GM19023 (cell line): ENCODE results near the gene UCN2.

Source experiments
- ATAC-seq: cut with Tn5 transposase; IDR thresholded peaks from one replicate; pipeline ENCODE4 v1.9.1; 2021; ENCODE audit warnings: mild to moderate bottlenecking, moderate library complexity; ENCODE audit not compliant: unreplicated experiment

Gene UCN2

DNA sequence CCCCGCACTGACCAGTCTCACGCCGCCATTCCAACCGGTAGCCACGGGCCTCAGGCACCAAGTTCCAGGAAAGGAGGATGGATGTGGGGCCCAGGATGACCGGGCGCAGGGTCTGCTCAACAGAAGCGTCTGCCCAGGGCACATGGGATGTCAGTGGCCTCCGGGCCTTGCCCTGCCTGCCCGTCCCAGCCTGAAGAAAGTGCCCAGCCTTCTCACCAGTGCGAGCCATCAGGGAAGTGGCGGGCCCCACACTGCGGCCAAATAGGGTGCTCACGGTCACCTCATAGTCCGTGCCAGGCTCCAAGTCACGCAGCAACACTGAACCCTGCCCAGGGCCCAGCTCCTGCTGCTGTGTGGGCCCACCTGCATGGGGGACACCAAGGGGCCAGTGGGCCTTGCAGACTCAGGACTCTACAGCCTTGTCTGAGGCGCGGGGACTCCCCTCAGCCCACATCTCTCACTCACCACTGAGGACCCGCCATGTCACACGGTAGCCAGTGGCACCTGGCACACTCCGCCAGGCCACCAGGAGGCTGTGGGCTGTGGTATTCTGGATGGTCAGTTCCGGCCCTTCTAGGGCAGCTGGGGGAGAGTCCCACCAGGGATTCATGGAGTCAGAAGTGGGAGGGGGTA is 28.4 kb upstream of the UCN2 start:
- no peak for ATAC-seq

DNA sequence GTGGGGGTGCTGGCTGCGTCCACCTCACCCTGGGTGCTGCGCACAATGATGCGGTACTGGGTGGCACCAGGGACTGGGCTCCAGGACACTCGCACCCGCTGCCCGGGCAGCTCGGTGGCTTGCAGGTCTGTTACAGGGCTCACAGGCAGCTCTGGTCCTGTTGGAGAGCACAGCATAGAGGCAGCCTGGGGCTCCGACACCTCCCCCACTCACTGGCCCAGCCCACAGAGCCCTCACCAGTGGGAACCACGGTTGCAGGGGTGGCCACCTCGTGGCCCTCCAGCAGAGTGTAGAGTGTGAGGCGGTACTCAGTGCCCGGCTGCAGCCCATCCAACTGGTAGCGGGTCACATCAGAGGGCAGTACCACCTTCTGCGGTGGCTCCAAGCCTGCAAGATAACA is 27.9 kb upstream of the UCN2 start:
- no peak for ATAC-seq

DNA sequence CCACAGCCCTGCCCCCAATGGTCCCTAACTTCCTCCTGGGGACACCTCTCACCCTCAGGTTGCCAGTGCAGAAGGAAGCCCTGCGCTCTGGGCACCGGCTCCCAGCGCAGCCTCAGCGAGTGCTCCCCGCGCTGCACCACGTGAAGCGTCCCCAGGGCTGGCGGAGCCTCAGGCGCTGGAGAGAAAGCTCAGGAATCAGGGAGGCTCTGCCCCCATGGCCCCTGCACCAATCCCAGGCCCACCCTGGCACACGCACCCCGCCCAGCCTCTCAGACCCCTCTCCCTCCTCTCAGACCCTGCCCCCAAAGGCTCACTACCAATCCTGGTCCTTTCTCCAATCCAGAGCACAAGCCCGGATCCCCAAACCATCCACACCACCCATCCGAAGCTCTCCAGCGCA is 24.6 kb upstream of the UCN2 start:
- ATAC-seq = no peak

DNA sequence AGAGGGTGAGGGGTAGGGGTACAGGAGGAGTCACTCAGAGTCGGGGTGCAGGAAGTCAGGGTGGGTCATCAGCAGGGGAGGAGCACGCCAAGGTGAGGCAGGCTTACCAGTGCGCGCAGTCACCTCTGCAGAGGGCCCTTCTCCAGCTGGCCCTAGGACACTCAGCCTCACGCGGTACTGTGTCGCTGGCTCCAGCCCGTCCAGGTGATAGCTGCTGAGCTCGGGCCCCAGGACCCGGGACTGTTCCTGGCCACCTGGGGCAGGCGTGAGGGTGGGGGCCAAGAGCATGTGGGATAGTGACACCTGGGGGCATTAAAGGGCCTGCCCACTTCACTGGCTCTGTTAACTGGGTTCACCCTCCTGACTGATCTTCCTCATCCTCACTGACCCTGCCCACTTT is 24.1 kb upstream of the UCN2 start:
- no peak for ATAC-seq

DNA sequence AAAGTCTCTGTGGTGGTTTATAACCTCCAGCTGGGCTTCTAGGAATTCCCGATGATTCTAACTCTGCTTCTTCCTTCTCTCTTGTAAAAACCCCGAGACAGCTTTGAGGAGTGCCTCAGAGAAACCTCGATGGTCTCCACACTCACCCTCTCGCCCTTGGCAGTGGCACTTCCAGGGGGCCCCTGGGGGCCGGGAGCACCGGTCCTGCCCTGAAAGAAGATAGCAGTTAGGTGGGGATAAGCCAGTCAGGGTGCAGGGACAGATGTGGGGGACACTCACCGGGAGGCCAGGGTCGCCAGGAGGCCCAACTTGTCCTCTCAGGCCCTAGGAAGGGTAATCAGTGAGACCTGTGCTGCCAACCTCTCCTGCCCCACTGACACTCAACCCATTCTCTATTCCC is 21.8 kb upstream of the UCN2 start:
- ATAC-seq = no peak

DNA sequence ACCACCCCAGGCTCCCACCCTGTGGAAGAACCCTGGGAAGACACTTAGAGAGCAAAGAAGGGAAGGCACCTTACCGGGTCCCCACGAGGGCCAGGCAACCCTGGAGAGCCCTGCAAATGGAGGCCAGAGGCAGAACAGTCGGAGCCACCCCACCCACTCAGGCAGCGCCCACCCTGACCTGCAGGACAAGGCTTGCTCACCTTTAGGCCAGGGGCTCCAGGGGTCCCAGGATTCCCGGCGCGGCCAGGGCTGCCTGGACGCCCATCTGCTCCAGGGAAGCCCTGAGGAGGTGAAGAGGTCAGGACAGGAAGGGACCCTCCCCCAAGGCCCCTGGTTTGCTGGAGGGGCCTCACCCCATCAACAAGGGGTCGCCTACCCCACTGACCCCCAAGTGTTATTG is 21.3 kb upstream of the UCN2 start:
- no peak for ATAC-seq

DNA sequence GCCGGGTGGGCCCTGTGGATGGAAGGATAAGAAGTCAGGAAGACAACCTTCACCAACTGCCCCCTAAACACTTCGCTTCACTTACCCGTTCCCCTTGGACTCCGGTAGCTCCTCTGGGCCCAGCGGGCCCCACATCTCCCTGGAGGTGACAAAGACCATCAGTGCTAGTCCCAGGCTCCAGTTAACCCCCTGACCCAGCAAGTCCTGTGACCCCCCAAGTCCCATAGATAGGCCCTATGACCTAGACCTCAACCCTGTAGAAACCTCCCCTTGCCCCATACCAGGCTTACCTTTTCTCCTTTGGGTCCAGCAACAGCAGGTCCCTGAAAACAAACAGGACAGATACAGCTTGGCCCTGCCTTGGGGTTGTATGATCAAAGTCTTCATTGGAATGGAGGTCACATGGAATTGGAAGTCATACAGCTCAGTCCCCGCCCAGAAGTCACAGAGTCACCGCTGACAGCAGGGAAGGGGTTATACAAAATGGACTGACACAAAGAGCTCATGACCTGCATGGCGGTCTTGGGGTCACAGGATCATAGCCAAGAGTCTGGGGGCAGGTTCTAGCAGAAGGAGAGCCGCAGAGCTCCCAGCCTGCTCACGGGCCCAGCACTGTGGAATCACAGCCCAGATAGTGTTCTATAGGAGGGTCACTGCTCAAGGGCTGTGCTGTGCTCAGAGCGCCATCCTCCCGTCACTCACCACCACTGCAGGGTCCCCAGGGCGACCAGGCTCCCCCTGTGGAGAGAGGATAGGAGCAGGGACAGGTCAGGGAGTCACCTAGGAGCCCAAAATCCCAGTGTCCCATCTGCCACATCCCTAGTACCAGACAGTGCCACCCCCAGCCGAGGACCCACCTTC is 18.3 kb upstream of the UCN2 start:
- no peak for ATAC-seq

DNA sequence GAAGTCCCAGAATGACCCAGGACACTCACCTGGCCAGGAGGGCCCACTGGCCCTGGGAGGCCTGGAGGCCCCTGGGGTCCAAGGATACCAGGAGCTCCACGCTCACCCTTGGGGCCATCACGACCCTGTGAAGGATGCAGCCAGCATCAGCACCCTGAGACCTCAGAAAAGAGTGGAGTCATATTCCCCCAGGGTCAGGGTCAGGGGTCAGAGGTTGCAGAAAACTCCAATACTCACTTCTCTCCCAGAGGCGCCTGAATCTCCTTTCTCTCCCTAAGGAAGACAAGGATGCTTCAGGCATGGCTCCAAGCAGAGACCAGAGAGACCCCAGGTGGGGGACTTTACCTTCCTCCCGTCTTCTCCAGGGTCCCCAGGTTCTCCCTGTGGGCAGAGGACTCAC is 13.1 kb upstream of the UCN2 start:
- no peak for ATAC-seq

DNA sequence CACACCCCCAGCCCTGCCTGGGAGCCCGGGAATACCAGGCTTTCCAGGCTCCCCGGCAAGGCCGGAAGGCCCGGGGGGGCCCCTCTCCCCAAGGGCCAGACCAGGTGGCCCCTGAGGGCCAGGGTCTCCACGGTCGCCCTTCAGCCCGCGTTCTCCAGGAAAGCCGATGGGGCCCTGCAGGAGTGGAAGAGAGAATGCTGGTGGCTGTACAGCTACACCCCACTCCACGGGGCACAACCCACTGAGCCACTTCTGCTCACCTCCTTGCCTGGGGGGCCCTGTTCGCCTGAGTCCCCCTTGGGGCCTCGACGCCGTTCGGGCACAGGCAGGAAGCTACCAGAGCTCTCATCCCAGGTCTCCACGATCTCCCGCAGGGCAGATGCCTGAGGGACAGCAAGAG is 11.8 kb upstream of the UCN2 start:
- ATAC-seq = no peak

DNA sequence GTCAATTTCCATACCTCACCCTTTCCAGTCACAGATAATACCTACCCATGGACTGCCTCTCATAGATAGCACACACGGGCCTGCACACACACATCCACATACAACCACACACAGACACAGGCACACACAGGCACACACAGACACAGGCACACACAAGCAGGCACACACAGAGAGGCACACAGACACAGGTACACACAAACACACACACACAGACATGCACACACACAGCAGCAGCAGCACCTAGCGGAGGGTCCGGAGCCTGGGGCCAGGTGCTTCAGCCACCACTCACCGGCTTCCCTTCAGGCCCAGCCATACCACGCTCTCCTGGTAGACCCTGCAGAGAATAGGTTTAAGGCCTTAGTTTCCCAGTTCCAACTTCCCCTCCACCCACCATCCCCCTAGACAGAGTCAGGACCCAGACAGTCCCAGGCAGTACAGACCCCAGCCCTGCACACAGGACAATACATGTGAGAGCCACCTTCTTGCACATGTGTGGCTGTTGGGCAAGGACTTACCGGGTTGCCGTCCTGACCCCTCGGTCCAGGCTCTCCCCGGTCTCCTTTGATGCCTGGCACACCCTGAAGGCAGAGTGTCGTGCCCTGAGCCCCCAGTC is 10.5 kb upstream of the UCN2 start:
- ATAC-seq = no peak

DNA sequence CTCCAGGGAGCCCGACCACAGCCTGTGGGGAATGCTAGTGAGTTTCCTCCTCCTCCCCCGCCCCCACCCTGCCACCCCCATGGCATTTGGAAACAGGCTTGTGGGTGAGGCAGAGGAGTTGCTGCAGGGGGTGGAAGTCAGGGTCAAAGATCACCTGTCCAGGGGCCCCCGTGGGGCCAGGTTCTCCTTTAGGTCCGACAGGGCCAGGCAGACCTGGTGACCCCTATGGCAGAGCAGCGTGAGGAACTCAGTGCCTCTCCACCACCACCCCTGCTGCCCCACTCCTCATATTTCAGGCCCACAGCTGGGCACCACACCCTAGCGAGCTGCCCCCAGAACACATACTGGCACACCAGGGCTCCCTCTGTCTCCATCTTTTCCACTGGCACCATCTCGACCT is 8.9 kb upstream of the UCN2 start:
- ATAC-seq = no peak

DNA sequence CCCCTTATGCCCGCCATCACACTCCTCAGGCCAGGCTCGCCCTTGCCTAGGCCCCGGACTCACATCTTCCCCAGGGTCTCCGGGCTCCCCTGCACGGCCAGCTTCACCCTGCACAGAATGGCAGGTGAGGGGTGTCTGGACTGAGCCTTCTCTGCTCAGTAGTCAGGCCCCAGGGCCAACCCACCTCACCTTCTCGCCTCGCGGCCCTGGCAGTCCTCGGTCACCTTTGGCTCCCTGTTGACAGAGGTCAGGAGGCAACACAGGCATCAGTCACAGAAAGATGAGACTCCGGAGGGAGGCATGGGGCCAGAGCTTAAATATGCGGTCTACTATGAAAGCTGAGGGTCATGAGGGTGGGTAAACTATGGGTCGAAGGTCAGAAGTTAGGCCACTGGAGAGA is 8.4 kb upstream of the UCN2 start:
- no peak for ATAC-seq

DNA sequence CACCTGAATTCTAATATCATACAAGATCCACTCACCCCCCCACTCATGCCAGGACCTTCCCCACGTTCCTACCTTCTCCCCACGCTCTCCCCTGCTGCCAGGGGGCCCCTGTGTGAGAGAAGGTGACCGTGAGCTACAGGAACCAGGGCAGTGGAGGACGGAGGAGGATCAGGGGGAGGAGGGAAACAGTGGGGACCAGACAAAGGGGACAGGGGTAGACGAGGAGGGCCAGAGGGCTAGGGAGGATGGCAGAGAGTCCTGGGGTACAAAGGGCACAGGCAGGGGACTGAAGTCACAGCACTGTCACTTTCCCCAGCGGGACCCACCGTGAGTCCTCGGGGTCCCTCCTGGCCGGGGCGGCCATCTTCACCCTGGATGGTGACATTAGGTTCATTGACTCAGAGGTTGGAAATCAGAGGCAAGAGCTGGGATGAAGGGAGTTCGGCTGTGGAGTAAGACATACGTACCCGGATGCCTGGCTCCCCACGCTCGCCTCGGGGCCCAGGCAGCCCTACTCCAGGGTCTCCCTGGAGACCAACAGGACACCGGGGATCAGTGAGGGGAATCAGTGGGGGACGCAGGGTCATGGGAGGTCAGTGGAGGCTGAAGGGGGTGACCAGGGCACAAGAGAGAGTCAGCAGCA is 6.3 kb upstream of the UCN2 start:
- ATAC-seq = no peak

DNA sequence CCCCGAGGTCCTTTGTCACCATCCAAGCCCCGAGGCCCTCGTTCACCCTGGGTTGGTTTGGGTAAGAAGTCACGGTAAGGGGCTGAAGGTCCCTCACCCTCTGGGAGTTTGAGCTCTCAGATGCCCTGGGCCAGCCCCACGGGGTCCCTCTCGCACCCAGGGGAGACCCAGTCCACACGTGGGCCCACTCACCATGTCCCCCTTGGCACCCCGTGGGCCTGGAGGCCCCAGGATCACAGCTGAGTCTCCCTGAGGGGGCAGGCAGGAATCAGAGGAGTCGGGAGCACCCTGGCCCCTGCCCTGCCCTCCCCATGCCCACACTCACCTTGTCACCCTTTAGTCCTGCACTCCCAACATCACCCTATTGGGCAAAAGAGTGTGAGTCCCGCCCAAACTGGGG is 5.8 kb upstream of the UCN2 start:
- ATAC-seq = no peak

DNA sequence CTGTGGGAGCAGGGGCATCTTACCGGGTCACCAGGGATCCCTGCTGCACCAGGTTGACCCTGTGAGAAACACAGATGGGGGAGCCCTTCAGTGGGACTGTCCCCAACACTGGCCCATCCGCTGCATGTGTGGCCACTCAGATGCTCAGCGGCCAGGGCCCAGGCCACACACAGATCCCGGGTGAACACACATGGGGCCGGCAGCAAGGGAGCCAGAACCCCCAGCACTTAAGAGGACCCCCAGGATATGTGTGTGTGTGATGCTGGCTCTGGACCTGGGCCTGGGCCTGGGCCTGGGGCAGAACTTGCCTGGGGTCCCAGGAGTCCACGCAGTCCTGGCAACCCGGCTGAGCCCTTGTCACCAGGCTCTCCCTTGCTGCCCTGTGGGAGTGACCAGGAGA is 4.9 kb upstream of the UCN2 start:
- no peak for ATAC-seq

DNA sequence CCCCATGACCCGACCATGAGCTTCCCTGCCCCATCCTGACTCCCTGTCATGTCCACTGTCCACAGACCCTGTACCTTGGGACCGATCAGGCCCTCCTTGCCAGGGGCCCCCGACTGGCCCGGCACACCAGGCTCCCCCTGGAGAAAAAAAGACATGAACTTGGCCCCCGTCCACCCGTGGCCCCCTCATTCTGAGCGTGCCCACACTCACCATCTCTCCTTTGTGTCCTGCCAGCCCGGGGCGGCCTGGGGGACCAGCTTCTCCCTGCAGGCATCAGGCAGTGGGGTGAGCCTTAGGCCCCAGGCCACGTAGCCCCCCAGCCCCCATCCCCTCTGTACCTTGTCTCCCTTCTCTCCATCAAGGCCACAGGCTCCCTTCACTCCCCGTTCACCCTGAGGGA is 3.9 kb upstream of the UCN2 start:
- ATAC-seq = no peak

DNA sequence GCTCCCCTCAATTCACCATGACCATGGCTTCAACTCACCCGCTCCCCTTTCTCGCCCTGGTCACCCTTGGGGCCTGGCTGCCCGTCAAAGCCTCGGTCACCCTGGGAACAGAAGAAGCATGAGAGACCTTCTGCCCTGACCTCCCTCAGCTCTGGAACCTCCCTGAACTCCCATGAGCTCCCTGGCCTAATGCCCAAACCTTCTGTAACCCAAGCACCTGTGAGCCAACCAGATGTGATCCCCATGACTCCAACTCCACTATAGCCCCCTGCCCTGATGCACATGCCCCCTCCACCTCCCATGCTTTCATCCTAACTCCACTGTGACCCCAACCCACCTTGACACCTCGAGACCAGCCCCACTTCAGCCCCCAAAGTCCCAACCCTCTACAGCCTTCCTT is 3.5 kb upstream of the UCN2 start:
- no peak for ATAC-seq

DNA sequence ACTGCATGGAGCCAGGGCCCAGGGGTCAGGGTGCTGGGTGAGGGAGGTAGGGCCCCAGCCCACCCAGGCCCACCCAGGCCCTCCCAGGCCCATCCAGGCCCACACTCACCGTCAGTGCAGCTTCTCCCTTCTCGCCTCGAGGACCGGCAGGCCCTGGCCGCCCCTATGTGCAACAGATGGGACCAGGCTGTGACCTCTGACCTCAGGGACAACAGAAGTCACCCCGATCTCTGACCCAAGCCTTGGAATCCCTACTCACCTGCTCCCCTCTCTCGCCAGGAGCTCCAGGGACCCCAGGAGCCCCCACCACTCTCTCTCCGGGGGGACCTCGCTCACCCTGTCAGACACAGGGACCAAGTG is 2.8 kb upstream of the UCN2 start:
- no peak for ATAC-seq

DNA sequence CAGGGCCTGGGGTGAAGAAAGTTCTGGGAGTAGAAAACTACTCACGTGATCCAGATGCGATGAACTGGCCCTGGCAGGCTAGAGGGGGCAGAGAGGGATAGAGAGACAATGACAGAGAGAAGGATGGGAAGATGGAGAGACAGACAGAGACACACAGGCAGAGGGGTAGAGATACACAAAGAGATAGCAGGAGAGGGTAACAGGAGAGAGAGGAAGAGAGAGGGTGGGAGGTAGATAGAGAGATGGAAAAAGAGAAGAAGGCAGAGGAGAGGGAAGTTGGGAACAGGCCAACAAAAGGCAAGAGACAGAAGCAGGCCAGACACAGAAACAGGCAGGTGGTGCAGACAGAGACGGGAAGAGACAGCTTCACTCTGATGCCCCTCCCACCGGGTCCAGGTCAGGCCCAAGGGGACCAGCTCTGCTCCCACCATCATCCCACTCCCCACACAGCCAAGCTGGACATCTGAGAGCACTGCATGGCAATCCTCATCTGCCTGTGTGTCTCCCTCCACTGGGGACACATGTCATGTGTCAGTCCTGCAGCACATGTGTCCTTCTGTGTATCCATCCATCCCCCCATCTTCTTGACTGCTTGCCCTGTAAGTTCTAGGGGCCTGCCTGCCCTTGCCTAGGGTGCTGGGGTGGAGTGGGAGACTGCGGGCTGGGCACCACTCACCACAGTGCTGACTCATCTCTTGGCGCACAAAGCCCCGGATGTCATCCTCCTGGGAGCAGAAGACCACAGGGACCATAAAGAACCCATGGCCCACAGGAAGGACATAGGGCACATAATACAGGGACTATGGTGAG is 2.2 kb upstream of the UCN2 start:
- no peak for ATAC-seq

DNA sequence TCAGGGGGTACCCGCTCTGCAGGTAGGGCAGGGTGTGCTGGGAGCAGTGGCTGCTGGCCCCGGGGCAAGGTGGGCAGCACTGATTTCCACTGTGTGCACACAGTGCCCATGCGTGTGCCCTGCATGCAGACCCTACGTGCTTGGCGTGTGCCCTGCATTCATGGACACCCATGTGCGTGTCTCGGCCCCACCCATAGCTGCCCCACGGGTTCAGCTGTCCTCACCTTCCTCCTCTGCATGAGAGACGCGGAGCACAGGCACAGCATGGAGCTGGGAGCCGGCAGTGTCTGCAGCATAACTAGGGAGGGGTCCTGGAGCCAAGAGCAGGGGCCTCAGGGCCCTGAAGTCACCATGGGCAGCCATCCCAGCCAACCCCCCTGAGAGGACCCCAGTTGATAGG is 1.6 kb upstream of the UCN2 start:
- no peak for ATAC-seq

DNA sequence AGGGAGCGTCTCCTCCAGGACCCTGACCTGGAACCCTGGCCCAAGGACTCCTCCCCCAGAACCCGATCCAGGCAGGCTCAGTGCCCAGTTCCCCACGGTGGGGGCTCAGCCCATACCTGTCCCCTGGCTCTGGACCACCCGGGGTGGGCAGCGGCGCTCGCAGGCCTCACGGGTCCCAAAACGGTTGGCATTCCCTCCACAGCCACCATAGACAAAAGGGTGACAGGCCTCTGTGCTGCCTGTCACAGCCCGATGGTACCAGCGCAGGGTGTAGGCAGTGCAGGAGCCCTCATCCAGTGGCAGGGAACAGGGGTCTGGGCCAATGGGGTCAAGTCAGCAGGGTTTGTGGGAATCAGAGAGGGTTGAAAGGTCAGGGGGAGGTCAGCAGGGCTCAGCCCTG is 1.1 kb upstream of the UCN2 start:
- ATAC-seq = no peak
